Activated CD4-positive, alpha-beta T cell treated with anti-CD3 and anti-CD28 coated beads, Interleukin-2, amount 50 U/mL, for 1 hour (primary cell): ENCODE results near the gene ADGRG4.
"Not testable (repeated sequence)": the region's sequence is repeated elsewhere in the genome, so short reads cannot be mapped to it uniquely, and the experiment has no call there.

Source experiments
- DNase-seq: peaks from one replicate; pipeline ENCODE4 v3.0.0-alpha.2; 2020

ADGRG4 gene

GRCh38 chrX:136386826-136387225, 86.1 kb downstream of the ADGRG4 start:
- no peak for DNase-seq

- no peak for DNase-seq
These were observed 87.3 kb downstream of the ADGRG4 start for GRCh38 chrX:136387951-136388502.

DNA sequence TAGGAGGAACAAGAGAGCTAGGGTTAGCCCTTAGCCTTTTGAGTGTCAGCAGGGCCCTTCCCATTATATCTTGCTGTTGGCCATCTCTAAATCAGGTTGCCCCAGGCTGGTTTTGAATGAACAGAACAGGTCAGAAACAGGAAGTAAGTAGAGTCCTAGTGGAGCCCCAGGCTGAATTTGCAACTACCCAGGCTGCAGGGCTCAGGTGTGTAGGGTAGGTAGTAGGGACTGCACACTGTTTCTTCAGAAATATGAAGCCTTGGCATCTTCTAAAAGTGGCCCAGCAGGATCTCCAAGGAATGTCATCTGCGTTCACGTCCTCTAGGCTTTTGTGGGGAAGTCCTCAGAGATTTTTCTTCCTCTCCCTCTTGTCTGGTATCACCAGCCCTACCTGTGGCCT, 90.2 kb downstream of the ADGRG4 start:
- DNase-seq = no peak

- DNase-seq = no peak
These were observed 94.5 kb downstream of the ADGRG4 start for GRCh38 chrX:136395271-136395670.

- DNase-seq = no peak
These were observed 96.2 kb downstream of the ADGRG4 start for GRCh38 chrX:136397001-136397400.

DNA sequence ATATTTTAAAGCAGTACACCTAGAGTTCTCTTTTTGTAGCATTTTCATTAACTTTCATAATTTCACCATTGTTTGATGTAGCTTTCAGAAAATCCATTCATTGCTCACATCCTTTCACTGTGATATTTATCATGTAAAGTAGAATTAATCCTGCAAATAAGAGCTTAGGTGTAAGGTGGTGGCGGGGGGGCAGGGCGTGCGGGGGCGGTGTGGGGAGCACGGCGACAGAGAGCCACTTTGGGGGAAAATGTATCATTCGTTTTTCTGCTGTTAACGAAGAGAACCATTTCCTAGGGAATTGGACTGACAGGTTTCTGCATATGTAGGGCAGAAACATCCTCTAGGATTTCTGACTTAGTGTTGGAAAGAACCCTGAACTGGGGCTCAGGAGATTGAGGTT, 104.4 kb downstream of the ADGRG4 start:
- no peak for DNase-seq

- no peak for DNase-seq
These were observed 117.0 kb downstream of the ADGRG4 start for GRCh38 chrX:136417806-136418205.

GRCh38 chrX:136421338-136421737, 120.6 kb downstream of the ADGRG4 start:
- DNase-seq = no peak

DNA sequence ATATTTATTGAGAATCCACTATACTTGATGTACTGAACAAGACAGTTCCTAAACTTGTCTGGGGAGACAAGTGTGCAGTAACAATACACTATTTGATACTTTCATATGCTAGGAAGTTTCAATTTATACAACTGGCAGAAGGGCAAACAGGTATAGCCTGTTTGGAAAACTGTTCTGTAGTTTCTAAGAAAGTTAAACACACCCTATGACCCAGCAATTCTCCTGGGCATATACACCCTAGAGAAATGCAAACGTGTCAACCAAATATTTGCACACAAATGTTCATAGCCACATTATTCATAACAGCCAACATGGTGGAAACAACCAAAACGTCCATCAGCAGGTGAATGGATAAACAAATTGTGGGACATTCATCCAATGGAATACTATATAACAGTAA, 123.0 kb downstream of the ADGRG4 start:
- DNase-seq = no peak

DNA sequence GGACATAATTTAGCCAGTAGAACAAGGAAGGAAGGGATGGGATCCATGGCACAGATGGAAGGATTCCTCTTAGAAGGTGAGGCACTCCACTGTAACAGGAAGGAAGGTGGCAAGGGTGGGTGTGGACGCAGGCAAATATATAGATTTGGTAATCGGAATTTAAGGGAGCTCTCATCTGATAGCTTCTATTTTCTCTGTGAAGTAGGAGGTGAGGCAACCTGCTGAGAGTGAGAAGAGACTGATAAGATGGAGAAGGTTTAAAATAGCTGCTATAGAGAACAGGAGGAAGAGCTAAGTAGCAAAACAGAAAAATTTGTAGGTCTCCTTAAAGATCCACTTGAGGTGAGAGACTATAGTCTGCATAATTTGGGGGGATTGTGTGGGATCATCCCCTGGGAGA, 125.2 kb downstream of the ADGRG4 start:
- no peak for DNase-seq

DNA sequence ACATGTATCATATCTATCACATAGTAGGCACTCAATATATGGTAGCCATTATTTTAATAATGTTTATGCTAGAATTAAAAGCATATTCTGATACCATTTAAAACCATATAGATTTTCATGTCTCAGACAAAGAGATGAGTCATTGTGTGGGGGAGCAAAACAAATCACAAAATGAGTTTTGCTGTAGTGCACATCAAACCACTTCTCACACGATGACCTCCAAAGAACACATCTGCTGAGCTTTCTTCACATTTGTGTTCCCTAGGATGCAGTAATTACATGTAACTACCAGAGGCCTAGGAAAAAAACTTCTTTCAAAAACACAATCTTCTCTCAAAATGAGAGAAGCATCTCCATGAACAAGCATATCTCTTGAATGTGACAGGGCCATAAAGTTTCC, 130.9 kb downstream of the ADGRG4 start:
- no peak for DNase-seq

GRCh38 chrX:136437774-136438173, 137.0 kb downstream of the ADGRG4 start:
- no peak for DNase-seq

DNA sequence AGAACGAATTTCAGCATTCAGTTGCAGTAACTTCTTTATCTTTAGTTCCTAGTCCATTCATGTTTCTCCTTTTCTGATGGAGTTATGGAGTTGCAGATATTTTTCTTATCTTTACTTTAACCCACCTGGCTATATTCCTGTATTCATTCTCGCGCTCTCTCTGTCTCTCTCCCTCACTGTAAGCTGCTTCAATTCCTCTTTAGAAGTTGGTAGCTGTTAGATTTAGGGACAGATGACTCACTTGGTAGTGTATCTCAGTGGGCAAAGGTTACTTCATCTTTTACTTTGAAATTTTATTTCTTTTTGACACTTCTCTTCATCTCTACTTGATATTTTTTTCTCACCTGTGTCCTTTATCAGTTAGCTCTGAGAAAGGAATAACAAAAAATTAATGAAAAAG, 137.4 kb downstream of the ADGRG4 start:
- no peak for DNase-seq

DNA sequence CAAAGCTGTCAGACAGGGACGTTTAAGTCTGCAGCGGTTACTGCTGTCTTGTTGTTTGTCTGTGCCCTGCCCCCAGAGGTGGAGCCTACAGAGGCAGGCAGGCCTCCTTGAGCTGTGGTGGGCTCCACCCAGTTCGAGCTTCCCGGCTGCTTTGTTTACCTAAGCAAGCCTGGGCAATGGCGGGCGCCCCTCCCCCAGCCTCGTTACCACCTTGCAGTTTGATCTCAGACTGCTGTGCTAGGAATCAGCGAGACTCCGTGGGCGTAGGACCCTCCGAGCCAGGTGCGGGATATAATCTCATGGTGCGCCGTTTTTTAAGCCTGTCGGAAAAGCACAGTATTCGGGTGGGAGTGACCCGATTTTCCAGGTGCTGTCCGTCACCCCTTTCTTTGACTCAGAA, 144.9 kb downstream of the ADGRG4 start:
- not testable (repeated sequence) for DNase-seq

DNA sequence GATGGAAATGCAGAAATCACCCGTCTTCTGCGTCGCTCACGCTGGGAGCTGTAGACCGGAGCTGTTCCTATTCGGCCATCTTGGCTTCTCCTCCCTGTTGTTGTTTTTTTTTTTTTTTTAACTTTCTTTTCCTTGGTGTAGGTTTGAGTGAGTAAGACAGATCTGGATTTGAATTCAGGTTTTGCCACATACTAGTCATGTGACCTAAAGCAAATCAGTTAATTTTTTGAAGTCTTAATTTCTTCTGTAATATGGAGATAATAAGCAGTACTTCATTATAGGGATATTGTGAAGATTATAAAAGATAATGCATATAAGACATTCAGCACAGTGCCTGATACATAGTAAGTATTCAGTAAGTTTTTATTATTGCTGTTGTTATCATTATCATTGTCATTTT, 145.4 kb downstream of the ADGRG4 start:
- no peak for DNase-seq

DNA sequence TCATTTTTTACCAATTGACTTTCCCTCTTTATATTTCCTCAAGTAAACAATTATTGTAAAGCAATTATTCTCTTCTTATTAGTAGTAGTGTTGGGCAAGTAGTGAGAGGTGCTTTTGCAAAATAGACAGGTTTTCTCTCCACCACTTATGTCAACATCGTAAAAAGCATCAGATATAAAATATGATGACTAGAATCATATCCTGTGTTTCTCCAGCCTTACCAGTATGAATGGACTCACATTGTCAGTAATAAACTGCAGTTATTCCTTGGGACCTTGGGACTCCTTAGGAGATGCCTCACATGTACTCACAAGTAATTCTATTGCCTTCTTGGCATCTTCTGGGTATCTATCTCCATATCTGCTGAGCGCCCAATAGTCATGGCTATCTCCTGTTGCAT, 146.5 kb downstream of the ADGRG4 start:
- DNase-seq = no peak

GRCh38 chrX:136447968-136448367, 147.2 kb downstream of the ADGRG4 start:
- no peak for DNase-seq

DNA sequence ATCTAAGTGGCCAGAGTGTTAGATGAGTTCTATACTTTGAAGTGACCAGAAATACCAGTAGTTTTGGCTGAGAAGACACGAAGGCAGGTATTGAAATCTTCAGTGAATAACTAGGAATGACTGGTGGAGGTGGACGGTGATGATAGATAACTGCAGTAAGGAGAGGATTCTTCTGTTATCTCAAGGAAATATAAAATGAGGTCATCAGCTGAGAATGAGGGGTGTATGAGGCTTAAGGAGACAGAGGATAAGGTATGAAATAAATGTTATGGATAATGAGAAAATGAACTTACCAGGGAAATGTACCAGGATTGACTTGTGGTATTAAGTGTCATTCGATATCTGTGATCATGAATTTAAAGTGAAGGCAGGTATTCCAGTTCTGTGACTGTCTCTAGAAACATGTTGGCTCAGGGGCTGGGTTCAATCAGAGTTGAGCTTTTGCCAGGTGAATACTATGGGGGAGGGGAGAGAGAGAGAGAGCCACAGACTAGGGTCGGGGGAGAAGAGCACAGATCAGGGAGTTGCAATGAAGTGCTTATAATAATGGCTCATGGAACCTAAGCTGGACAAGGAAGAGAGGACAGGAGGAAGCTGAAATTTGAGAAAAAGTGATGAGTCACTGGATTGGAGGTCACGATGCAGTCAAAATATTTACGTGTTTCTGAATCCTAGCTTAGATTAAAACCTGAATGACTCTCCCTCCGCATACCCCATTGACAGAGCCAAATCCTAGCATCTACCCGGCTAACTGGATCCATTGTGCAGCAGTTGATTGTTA, 149.5 kb downstream of the ADGRG4 start:
- no peak for DNase-seq

DNA sequence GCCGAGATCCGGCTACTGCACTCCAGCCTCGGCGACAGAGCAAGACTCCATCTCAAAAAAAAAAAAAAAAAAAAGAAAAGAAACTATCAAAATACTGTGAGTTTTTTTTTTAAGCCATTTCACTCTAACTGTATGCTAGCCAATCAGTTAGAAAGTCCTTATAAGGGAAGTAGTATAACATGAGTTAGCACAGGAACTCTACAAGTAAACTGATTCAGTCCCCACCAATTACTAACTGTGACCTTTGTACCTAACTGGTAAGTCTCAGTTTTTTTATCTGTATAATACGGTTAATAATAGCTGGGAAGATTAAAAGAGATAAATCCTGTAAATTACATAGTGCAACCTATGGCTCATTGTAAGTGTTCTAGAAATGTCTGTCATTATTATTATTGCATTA, 151.9 kb downstream of the ADGRG4 start:
- DNase-seq = no peak

DNA sequence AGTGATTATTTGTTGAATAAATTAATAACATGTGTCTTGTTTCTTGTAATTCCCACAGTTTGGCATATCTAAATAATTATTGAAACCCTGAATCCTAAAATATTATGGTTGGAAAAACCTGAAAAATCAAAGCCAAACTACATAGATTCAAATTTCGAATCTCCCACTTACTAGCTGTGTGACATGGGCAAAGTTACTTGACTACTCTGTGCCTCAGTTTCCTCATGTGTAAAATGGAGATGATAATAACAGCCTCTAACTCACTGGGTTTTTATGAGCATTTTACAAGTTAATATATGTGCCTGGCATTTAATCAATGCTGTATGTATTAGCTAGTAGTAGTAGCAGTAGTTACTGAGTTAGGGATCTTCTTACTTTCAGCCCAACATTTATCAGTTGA, 152.4 kb downstream of the ADGRG4 start:
- no peak for DNase-seq

DNA sequence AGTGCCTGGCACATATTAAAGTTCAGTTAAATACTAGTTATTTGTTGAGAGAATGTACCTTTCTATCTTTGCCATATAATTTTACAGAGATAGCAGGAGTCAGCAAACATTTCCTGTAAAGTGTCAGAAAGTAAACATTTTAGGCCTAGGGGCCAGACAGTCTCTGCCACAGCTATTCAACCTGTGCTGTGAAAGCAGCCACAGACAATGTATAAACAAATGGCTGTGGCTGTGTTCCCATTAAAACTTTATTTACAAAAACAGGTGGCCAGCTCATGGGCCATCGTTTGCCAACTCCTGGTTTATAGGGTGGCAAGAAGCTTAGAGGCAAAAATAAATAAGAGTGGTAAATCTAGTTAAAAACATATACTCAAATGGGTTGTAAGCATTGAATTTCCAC, 153.0 kb downstream of the ADGRG4 start:
- no peak for DNase-seq

- DNase-seq = no peak
These were observed 155.4 kb downstream of the ADGRG4 start for GRCh38 chrX:136456133-136456532.

- no peak for DNase-seq
These were observed 156.6 kb downstream of the ADGRG4 start for GRCh38 chrX:136457303-136457917.

DNA sequence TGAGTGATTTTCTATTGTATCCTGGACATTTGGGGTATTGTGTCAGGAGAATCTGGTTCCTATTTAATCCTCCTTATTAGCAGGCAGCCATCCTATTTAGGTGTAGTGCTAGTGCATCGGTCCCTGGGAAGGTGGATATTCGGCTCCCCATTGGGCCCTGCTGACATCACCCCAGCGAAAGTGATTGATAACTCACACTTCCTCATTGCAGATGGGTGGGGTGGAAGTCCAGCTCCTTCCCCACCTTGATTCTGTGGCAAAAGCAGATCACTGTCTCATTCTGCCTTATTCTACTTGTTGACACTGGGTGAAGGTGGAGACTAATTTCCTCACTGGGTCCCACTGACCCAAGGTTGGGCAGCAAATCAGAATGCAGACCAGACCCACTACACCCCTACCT, 163.8 kb downstream of the ADGRG4 start:
- DNase-seq = no peak
